ENCODE measurements around the gene LRRC7.
"Not testable (repeated sequence)": the region's sequence is repeated elsewhere in the genome, so short reads cannot be mapped to it uniquely, and the experiment has no call there.

The LRRC7 gene

DNA sequence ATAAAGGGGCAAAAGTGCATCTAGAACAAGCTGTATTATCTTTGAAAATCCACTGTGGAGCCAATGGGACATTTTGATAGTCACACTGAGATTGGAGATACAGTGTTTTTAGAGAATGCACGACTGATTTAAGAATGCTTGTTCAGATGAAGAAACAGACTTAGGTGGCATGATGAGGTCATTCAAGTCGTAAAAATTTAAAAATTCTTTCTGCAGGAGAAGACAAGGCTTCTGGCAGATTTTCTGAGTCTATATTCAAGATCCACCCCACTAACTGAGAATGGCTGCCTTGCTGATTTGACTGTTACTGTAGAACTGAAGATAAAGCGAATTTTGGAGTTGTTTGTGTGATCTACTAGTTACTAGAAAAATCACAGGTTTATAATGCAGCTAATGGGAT is 310.6 kb downstream of the LRRC7 start:
- DNase-seq (ENCODE audit: low read depth in 2 of 2) = no peak

GRCh38 chr1:69888016-69888415 is 320.3 kb downstream of the LRRC7 start:
- DNase-seq (ENCODE audit: low read depth in 2 of 2) = not testable (repeated sequence)

GRCh38 chr1:69888657-69889056 is 320.9 kb downstream of the LRRC7 start:
- DNase-seq (ENCODE audit: low read depth in 2 of 2) = no peak

DNA sequence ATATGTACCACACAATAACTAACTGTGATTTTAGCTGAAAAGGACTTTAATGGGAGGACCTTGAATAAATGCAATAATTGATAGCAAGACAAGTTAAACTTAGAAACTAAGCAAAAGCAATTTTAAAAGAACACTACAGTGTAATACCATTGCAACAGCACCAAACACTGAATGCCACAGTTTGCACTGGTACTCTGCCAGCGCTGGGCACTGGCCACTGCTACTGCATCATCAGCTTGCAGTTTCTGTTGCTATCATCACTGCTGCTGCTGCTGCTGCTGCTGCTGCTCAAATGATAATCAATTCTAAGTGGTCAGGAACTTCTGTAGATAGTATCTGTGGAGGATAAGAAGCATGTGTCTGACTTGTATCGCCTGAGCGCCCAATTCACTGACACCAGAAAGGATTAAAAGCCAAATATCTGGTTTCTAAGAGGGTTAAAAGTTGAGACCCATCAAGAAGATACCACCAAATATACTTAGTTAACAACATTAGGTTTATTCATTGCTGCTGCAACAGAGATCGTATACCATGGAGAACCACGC is 330.8 kb downstream of the LRRC7 start:
- no peak for DNase-seq (ENCODE audit: low read depth in 2 of 2)

GRCh38 chr1:69911301-69911801 is 343.6 kb downstream of the LRRC7 start:
- DNase-seq (ENCODE audit: low read depth in 2 of 2) = no peak

GRCh38 chr1:69913977-69914376 is 346.3 kb downstream of the LRRC7 start:
- DNase-seq (ENCODE audit: low read depth in 2 of 2) = no peak

DNA sequence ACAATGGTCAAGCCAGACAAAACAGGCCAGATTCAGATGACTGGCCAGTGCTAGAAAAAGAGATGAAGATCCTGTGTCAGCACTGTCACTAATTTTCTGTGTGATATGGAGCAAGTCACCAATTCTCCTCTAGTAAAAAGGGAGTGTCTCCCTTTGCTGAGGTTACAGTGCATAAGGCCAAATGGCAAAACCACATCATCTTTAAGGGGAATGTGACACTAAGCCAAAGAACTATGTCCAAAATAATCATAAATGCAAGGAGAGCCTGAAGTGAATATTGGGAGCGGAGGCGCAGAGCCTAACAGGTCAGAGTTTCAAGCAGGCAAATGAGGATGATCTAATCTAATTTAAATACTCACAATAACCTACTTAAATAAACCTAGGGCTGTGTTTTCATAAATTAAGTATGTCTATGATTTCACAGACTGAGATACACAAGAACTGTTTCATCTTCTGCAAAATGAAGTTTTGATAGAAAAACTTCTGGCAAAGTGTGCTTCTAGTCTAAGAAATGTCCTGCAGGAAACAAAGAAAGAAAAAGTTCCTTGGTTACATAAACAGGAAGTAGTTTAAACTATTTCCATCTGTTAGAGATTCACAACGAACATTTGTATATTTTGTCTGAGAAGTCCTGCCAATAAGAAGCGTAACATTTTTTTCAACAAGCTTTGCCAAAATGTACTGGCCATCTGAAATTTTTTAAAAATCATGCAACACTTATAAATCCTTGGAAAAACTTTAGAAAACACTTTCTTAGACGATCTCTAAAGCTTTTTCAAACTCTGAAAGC is 347.4 kb downstream of the LRRC7 start:
- no peak for DNase-seq (ENCODE audit: low read depth in 2 of 2)

DNA sequence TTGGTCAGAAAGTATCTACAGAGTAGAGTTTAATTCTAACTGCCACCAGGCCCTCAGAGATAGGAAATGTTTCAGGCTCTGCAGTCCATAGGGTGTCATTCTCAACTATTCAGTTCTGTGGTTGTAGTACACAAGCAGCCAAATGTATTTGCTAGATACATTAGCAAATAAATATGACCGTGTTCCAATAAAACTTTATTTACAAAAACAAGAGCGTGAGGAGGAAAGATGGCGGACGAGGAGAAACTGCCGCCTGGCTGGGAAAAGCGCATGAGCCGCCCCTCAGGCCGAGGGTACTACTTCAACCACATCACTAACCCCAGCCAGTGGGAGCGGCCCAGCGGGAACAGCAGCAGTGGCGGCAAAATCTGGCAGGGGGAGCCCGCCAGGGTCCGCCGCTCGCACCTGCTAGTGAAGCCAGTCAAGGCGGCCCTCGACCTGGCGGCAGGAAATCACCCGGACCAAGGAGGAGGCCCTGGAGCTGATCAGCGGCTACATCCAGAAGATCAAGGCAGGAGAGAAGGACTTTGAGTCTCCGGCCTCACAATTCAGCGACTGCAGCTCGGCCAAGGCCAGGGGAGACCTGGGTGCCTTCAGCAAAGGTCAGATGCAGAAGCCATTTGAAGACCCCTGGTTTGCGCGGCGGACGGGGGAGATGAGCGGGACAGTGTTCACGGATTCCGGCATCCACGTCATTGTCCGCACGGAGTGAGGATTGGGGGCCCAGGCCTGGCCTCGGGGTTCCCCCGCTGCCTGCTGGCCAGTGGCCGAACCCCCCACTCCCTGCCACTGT is 351.6 kb downstream of the LRRC7 start:
- no peak for DNase-seq (ENCODE audit: low read depth in 2 of 2)

DNA sequence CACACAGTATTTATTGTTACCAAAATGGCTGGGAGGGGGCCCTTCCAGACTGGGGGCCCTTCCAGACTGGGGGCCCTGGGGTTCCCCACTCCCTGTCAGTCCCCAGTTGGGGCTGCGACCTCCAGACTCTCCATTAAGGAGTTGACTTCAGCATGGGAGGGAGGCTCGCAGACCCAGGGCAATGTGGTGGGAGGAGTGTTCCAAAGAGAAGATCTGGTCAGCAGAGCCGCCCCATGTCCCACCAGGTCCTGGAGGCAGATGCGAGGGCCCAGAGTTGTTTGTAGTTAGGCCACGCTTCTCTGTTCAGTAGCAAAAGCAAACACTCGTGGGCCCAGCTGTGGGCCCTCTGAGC is 352.2 kb downstream of the LRRC7 start:
- DNase-seq (ENCODE audit: low read depth in 2 of 2) = no peak

DNA sequence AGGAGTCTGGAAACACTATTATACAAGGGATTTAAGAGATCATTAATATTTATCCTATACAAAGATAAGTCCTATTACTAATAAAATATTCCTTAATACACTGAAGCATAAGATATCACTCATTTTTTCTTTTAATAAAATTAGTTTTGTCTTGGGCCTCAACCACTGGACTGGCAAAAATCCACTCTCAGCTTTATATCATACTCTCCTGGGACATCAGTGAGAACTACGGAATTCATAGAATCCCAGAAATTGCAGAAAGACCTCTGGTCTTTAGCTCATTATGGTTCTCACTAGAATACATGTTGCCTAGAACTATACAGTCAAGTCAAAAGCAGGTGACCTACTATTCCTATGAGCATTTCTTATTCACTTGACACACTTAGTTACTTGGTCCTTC is 352.7 kb downstream of the LRRC7 start:
- DNase-seq (ENCODE audit: low read depth in 2 of 2) = no peak

GRCh38 chr1:69921486-69921885 is 353.8 kb downstream of the LRRC7 start:
- DNase-seq (ENCODE audit: low read depth in 2 of 2) = no peak

DNA sequence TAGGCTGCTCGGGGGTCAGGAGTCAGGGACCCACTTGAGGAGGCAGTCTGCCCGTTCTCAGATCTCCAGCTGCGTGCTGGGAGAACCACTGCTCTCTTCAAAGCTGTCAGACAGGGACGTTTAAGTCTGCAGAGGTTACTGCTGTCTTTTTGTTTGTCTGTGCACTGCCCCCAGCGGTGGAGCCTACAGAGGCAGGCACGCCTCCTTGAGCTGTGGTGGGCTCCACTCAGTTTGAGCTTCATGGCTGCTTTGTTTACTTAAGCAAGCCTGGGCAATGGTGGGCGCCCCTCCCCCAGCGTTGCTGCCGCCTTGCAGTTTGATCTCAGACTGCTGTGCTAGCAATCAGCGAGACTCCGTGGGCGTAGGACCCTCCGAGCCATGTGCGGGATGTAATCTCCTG is 360.5 kb downstream of the LRRC7 start:
- not testable (repeated sequence) for DNase-seq (ENCODE audit: low read depth in 2 of 2)

DNA sequence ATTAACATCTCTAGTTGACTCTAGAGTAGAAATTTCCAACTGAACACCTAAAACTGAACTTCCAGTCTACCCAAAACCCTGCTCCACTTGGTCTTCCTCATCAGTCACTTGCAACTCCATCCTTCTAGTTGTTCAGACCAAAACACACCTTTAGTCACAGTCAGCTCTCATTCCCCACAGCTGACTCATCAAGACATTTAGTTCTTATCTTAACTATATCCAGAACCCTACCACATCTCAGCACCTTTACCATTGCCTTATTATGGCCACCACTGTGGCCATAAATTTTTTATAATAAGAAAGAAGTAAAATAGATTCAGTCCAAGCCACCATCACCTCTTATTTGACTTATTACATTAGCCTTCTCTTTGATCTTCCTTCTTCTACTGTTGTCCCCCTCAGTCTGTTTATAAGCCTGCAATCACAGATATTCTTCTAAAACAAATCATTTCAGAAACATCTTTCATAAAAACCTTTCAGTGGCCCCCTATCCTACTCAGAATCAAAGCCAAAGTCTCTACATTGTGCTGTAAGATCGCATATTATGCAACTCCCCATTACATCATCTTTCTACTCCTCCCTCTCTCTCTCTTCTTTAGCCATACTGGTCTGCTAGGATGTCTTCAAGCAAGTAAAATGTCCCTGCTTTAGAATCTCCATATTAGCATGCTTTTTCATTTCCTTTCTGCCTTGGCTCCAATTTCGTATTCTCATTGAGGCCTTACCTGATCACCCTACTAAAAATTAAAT is 361.8 kb downstream of the LRRC7 start:
- DNase-seq (ENCODE audit: low read depth in 2 of 2) = no peak

DNA sequence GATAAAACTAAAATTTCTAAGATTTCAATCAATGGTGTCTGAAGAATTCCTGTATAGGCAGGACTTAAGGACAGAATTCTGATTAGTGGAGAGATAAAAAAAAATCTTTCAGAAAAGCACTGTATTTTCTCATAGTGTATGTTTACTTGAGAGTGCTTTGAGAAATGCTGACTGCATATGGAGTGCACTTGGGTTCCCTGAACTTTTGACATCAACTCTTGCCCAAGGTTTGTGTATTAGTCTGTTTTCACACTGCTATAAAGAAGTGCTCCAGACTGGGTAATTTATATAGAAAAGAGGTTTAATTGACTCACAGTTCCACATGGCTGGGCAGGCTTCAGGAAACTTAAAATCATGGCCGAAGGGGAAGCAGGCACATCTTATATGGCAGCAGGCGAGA is 362.7 kb downstream of the LRRC7 start:
- DNase-seq (ENCODE audit: low read depth in 2 of 2) = no peak

GRCh38 chr1:69932760-69933159 is 365.0 kb downstream of the LRRC7 start:
- DNase-seq (ENCODE audit: low read depth in 2 of 2) = no peak

GRCh38 chr1:69940231-69940630 is 372.5 kb downstream of the LRRC7 start:
- no peak for DNase-seq (ENCODE audit: low read depth in 2 of 2)

- DNase-seq (ENCODE audit: low read depth in 2 of 2) = no peak
These were observed 373.1 kb downstream of the LRRC7 start for GRCh38 chr1:69940816-69941215.

GRCh38 chr1:69943030-69943429 is 375.3 kb downstream of the LRRC7 start:
- DNase-seq (ENCODE audit: low read depth in 2 of 2) = no peak

DNA sequence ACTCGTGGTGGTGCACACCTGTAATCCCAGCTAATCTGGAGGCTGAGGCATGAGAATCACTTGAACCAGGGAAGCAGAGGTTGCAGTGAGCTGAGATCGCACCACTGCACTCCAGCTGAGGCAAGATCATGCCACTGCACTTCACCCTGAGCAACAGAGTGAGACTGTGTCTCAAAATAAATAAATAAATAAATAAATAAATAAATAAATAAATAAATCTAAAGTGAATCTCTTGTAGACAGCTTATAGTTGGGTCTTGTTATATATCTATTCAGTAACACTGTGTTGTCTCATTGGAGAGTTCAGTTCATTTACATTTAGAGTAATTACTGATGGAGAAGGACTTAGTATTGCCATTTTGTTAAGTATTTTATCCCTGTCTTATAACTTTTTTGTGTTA is 379.2 kb downstream of the LRRC7 start:
- DNase-seq (ENCODE audit: low read depth in 2 of 2) = no peak

GRCh38 chr1:69947837-69948236 is 380.1 kb downstream of the LRRC7 start:
- no peak for DNase-seq (ENCODE audit: low read depth in 2 of 2)

DNA sequence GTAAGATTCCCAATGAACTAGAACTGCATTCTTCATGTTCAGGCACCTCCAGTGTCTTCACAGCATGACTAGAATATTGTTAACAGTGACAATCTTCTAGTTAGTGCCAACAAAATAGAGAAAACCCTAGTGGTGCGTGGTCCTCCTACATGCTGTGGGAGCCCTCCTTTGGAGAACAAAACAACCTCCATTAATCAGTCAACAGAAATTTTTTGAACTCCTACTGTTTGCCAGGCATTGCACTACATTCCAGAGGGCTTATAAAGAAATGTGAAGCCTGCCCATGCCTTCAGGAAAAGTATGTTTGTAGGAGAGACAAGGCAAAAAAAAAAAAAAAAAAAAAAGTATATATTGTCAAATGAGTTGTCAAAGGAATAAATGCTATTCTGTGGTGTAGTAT is 385.0 kb downstream of the LRRC7 start:
- no peak for DNase-seq (ENCODE audit: low read depth in 2 of 2)

- not testable (repeated sequence) for DNase-seq (ENCODE audit: low read depth in 2 of 2)
These were observed 394.7 kb downstream of the LRRC7 start for GRCh38 chr1:69962452-69962851.

Data from stimulated activated CD4-positive, alpha-beta T cell treated with anti-CD3 and anti-CD28 coated beads, Interleukin-12 subunit alpha, Interleukin-12 subunit beta, amount 100 ng/mL, for 24 hours (primary cell).